GM18520 (cell line): ENCODE results near the gene ABCF2.

Source experiments
- ATAC-seq: cut with Tn5 transposase; IDR thresholded peaks from one replicate; pipeline ENCODE4 v1.9.1; 2021; ENCODE audit not compliant: unreplicated experiment

Gene ABCF2

DNA sequence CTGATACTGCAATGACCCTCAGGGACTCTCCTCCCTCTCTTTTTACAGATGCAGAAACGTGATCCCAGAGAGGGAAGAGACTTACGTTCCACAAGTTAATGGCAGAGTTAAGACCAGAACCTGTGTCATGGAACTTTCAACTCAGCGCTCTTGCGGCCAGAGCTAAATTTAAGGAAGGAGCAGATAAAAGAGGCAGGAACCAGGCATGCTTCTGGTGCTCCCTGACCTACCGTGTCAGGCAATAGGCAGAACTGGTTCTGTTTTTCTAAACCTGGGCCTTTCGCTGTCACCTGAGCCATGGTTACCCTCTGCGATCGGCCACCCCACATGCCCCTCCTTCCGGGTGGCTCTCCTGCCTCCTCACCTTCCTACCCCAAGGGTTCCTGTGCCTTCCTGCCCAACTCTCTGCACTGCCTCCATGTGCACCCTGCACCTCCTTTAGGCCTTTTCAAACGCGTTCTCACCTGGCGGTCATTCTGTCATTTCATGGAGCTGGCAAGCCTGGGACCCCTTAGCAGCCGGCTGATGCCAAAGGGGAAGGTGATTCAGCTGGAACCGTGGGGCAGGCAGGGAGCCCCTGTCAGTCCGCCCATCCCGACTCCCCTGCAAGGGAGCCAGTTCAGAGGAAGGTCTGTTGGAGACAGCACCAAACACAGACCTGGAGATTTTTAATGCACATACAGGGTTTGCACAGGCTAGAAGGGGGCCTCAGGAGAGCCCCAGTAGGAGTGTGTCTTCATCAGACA lies 51.8 kb downstream of the ABCF2 start:
- no peak for ATAC-seq

DNA sequence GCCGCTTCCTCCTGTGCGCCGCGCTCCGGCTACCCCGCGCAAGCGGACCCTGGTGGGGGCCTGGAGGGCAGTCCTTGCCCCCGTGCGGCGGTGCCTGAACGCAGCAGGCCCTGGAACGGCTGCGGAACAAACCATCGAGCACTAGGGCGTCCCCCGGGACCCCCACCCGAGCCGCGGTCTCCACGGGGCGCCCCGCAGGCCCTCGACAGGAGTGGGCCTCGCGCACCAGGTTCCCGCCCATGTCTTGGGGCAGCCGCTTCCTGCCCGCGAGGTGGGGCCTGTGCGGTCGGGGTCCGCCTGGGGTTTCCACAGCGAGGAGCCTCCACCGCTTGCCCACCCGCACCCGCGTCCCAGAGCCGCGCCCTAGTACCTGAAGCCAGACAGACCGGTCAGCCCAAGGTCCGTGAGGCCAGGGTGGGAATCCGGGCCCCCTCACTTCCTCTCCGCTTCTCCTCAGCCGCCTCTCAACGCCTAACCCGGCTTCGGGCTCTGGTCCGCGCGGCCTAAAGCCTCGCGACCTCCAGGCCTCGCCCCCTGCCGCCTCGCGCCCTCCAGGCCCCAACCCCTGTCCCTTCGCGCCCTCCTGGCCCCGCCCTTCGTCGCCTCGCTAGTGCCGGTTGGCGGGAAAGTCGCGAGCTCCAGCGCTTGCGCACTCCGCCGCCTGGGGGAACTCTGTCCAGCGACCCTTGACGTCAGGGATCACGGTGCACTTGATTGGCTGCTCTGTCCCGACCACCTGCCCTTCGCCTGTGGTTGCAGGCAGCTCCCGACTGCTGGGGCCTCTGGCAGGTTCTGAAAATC lies 52.6 kb downstream of the ABCF2 start:
- ATAC-seq: no peak

DNA sequence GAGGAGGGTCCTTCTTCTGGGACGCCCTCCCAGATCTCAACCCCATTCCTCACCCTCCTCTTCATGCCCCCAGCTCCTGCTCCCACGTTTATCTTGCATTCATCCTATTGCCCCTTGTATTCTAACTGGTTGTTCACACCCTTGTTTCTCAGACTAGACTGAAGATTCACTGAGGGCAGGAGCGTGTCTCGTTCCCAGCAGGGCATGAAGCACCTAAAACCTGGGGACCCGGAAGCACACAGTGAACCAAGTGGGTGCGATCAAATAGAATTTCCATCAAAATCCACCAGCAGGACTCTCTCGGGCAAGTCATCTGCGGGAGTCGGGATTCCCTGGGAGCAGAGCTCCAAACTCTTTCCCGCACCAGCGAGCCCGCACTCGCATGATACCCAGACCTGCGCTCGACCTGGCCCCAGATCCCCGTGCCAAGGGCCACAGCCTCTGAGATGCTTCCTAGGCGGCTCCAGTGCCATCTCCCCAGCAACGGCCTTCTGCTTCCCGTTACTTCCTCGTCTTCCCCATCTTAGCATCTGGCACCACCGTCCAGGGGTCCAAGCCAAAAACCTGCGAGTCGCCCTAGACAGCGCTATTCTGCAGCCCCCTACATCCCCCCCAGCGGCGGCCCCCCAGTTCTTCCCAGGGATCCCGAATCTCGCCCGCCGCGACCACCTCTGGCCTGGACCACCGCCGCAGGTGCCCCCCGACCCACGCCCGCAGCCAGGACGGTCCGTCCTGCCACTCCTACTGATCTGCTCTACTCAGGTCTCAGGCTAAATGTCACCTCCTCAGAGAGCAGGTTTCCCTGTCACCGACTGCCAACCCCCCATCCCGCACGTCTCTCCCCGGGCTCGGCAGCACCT lies 53.4 kb downstream of the ABCF2 start:
- no peak for ATAC-seq

DNA sequence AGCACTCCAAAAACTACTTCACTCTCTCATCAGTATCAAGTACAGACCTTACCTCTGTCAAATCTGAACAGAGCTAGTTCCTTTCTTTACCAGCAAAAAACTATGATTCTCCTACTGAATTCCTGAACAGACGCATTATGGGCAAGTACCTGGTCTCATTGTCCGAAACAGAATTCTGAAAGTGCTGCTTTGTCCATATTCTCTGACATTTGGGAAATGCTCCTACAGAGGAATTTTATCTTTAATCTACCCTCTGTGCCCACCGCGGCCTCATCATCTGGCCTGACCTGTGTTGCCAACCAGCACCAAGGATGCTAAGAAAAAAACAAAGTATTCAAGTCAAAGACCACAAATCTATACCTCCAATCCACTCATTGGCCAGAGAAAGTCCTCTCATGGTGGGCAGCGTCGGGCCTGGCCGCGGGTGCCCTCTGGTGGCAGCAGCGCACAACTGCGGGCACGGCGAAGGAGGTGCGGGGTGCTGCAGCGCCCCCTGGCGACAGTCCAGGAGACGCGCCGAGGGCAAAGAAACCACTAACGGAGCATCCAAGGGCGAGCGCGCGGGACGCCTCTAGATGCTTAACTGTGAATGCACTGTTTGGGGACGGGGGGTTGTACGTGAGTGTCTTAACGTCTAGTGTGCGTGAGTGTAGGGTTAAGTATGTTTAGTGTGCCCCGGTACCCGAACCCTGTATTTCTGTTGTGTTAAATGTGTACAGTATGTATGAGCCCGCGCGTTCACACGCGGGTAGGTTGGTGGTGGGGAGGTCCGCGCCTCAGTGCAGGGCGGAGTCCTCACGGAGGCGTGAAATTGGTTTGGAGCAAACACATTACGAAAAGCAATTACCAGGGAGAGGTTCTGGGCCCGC lies 54.5 kb downstream of the ABCF2 start:
- ATAC-seq: peak; percentile 50

DNA sequence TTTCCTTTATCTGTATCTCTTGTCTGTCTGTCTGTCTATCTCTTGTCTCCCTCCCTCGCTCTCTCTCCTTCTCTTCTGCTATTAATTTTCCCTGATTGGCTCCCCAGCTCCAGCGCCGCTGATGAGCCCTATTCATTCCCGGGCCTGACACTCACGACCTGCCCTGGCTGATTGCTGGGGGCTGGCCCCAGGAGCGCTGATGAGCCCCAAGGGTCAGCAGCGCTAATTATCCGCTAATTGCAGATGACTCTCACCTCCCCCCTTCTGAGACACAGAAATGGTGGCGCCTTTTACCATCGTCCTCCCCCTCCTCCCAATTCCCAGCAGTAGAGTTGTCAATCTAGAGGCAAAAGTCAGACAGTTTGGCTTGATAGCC lies 58.2 kb downstream of the ABCF2 start:
- no peak for ATAC-seq

DNA sequence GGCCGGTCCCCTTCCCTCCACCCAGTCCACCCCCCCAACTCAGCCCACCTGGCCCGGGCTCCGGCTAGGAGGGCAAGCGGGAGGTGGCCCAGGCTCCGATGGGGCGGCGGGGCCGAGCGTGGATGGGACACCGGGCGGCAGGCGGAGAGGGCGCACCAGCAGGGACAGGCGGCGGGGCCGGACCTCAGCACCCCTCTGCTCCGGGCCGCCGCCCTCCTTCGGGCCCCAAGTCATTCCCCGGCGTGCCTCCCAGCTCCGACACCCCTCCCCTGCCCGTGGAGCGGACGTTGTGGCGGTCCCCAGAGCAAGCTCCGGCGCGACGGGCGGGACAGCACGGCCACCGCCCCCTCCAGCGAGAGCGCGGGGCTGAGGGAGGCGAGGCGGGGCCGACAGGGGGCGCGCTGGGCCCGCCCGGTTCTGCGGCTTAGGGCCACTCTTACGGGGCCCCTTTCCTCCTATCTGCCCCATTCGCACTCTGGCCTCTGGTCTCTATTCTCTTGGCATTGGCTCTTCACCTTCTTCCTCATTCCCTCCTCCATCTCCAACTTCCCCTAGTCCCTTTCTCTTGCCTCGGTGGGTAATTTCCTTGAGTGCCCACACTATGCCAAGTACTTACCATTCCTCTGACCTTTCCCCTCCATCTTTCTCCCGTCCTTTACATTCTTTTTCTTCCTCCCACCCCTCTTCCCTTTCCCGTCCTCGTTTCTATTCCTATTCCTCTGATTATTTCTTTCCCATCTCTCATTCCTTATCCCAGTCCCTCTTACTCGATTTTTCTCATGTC lies 58.8 kb downstream of the ABCF2 start:
- no peak for ATAC-seq

DNA sequence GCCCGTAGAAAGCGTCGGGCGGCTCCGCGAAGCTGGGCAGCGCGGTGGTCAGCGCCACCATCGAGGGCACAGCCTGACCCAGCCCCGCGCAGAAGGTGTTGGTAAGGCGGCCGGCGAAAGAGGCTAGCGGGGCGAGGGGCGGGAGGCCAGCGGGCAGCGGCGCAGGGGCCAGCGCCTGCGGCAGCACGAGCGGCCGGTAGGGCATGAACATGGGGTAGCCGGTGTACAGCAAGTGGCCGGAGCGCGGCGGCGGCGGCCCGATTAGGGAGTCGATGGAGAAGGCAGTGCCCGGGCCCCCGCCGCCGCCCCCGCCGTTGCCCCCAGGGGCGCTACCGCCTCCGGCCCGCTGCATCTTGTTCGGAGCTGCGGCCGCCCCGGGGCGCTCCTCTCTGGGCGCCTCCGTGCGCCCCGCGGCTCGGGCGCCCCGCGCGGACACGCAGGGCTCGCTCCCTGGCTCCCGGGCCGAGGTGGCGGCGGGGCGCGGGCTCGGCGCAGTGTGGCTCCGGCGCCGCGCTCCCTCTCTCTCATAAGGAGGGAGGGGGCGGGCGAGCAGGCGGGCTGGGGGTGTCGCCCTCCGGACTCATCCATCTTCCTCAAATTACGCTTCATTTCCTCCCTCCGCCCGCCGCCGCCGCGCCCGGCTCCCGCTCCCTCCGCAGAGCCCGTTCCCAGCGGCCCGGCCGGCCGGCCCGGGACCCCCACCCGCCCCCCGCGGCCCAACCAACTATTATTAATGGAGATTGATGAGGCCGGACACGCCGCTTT lies 59.6 kb downstream of the ABCF2 start, which contains the start of gene GBX1:
Gene GBX1, minus strand, starts transcription at position 498 of the 765 bp plus-strand sequence. Its CDS starts 146 bp downstream, at position 352.
- no peak for ATAC-seq

DNA sequence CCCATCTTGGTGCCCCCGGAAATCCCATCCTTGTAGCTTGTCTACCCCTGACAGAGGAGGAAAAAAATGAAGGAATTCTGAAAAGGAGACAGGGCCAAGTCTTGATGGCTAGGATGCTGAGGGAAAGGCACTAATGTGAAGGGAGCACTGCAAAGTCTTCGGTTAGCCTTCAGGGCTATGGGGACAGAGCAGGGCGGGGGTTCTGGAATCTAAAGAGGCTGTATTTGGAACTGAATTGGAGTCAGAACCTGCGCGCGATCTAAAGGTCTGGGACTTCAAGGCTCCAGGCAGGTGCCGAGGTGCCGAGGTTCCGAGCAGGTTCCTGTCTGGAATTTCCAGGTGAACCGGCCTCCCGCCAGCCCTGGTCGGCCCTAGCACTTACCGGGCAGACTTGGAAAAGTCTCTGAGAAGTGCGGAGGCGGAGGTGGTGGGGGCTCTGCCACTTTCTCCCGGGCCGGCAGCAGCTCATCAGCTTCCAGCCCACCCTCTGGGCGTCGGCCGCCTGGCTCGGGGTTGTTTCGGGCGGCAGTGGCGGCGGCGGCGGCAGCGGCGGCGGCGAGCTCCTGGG lies 60.3 kb downstream of the ABCF2 start:
- no peak for ATAC-seq
